GM18868 (cell line): Measurements from ENCODE around the gene PPIA.

Experiments used
- ATAC-seq: cut with Tn5 transposase; IDR thresholded peaks from one replicate; pipeline ENCODE4 v1.9.1; 2021; ENCODE audit warnings: mild to moderate bottlenecking, moderate library complexity; ENCODE audit not compliant: unreplicated experiment

The PPIA gene

DNA sequence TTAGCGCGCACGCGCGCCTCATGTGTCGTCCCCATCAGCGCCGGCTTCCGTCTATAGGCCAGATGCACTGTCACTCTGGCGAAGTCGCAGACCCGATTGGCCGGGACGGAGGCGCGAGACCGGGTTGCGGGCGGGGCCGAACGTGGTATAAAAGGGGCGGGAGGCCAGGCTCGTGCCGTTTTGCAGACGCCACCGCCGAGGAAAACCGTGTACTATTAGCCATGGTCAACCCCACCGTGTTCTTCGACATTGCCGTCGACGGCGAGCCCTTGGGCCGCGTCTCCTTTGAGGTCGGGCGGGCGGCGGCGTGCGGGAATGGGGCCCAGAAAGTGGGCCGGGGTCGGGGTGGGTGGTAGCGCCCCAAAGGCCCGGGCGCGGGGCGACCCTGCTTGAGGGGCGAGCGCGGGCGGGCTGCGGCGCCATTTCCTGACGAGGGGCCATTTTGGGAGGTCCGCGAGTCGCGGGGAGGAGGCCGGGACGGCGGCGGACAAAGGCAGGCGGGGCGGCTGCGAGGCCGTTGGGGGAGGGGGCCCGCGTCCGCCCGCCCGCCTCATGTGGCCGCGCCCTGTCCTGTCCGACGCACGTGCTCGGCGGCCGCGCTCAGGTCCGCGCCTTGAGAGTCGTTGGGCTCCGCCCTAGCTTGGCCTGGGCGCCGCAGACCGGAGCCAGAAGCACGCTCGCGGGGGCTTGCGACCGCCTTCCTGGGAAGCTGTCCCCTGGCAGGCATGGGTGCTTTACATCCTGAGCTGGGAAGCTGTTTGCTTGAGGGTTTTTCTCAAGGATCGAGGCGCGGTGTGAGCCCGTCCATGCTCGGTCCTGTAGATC is at the start of gene PPIA:
Gene PPIA, plus strand, starts transcription at position 178 of the 825 bp plus-strand sequence. Its CDS starts 44 bp downstream, at position 222.
- ATAC-seq = peak; percentile 88

DNA sequence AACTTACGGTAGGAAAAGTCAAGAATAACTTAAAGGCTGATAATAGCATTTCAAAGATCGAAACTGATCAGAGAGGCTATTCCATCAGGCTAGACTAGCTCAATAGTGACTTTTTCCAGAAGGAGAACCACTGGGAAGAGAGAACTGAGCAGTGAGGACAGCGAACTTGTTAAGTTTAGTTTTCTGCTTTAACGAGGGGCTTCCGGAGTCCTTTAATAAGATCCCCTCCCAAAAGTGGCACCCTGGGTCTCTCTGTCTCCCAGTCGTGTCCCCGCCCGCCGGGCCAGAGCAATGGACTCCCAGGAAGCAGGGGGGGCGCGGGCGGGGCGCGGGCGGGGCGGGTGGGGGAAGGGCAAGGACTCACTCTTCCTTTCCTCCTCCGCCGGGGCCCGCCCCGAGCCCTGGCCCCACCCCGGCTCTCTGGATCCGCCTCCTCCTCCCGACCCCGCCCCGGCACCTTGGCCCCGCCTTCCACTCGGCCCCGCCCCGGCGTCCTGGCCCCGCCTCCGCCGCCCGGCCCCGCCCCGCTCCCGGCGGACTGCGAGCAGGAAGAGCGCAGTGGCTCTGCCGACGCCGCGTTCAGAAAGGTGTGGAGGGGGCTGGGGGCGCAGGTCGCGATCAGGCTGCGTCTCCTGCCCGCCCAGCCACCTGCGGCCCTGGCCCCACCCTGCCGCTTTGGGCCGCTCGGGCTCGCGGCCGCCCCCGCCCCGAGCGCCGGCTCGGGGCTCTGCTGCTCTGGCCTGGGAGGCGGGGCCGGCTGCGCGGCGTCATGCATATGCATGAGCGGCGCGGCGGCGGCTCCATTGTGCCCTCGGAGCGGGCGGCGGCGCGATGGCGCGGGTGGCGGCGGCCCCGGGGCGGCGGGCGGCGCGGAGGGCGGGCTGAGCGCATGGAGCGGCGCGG is 48.2 kb upstream of the PPIA start, which contains the start of gene ZMIZ2:
Gene ZMIZ2, plus strand, starts transcription at position 803 of the 903 bp plus-strand sequence. CDS start 7,403 bp downstream, outside the sequence.
- ATAC-seq = peak; percentile 70

DNA sequence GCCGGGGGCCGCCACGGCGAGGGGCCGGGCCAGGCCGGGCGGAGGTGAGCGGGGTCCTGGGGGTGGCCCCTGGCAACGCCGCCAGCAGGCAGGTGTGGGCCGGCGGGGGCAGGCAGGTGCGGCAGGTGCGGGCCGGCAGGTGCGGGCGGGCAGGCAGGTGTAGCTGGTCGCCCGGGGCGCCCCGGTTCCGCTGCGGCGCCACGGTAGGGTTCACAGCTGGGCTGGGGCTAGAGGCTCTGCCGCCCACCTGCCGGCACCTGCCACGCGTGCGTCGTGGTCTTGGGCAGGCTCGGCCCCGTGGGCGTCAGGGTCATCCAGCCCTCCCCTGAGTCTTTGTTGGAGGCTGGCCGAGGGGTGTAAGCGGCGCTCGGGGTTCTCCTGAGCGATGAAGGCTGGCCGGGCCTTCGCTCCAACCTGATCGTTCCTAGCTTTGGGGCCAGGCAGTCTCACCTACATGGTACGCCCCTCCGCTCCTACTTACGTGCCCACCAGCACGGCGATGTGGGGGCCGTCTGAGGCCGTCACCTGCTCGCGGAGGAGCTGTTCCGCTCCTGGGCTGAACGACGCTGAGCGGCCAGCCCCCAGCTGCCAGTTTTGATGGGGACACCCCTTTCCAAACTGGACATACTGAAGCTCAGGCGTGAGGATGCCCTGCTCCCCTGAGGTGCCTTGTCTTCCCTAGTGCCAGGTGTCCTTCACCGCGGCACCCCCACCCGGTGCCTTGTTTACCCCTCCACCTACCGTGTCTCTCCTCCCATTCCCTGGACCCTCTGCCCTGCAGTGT is 47.3 kb upstream of the PPIA start:
- no peak for ATAC-seq

- ATAC-seq = no peak
Observed at GRCh38 chr7:44749992-44750391, 46.5 kb upstream of the PPIA start.

DNA sequence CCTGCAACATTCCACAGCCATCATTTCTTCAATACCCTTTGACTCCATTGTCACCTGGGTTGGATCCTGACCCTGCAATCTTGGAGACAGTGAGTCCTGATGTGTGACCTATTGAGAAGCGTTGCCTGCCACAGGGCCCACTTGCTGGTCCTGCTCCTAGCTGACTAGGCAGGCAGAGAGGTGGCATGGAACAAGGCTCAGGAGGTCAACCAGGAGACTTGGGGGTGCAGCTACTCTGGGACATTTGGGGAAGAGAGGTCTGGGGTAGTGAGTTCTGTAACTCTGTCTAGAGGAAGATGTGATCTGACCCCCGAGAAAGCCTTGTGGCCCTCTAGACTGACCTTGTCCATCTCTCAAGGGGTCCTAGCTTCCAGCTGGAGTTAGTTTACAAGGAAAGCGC is 46.1 kb upstream of the PPIA start:
- no peak for ATAC-seq

- peak; percentile 74 for ATAC-seq
Observed at GRCh38 chr7:44750921-44751571, 45.4 kb upstream of the PPIA start.

GRCh38 chr7:44752822-44753221 is 43.7 kb upstream of the PPIA start:
- no peak for ATAC-seq

DNA sequence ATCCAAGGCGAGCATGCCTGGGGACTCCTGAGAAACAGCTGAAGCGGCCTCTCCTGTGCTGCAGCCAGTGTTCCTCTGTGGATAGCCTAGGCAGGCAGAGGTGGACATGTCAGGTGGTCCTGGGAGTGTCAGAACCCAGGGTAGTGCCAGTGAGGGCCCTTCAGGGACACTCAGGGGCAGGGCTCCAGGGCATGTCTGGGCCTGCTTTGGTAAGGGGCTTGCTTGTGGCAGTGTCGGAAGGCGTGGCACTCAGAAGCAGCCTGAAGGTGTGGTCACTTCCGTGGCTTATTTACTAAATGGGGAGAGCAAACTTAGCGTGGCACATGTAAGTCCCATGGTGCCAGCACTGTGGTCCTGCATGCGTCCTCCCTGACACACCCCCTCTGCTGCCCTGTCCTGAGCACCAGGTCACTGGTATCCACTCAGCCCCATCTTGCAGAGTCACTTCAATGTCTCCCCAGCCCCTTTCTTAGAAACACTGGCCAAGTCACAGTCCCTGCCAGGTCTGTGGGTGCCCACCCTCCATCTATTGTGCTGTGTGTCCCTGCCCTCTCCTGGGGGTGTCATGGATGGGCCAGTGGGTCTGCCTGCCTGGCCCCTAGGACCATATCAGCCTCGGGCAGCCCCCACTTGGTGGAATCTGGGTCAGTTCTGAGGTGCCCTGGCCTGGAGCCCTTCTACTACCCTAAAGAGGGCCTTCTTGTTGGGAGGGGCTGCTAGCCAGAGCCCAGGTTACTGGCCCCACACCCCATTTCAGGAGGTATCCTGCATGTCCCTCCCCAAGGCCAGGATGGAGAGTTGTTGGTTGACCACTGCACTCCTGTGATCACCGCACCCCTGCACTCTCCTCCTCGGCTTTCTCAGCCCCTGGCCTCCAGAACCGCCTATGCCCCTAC is 41.4 kb upstream of the PPIA start:
- no peak for ATAC-seq

DNA sequence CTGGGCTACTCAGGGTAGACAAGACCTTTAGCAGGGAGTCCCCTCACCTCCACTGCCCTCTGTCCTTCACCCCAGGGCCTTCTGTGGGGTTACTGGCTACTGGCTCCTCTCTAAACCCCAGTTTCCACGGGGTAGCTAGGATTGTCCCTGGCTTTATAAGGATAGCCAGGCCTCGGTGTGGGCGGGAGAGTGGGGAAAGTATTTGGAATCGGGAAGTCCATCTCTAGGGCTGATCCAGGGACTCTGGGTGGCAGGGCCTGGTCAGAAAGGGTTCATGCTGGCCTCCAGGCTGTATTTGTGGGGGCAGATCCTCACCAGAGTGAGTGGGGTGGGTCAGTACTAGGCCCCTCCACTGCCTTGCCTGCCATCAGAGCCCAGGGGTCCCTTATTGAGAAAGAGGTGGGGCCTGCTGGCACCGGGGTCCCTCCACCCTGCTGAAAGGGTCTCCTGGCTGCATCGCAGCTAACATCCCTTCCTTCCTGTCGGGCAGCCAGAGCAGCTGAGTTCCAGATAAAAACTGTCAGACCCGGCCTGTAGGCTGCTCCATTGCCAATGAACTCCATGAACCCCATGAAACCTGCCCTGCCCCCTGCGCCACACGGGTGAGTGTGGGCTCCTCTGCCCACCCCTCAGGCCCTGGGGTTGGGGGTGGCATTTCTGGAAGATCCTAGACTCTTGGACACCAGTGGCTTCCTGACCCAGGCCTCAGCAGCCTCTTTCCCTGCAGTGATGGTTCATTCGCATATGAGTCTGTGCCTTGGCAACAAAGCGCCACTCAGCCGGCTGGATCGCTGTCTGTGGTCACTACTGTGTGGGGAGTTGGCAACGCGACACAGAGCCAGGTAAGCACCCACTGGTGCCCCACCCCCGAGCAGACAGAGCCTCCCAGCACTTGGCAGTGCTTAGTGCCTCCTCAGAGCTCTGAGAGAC is 40.5 kb upstream of the PPIA start:
- ATAC-seq = no peak

DNA sequence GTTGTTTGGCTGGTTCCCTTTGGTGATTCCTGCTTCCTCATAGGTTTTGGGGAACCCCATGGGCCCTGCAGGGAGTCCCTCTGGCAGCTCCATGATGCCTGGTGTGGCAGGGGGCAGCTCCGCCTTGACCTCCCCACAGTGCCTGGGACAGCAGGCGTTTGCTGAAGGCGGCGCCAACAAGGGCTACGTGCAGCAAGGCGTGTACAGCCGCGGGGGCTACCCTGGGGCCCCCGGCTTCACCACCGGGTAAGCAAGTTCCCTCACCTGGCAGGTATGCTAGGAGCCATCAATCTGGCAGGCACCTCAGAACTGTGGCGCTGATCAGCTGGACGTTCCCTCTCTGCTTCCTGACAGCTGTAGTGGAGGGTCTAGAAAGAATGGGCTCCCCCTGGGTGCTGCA is 39.6 kb upstream of the PPIA start:
- ATAC-seq = no peak

DNA sequence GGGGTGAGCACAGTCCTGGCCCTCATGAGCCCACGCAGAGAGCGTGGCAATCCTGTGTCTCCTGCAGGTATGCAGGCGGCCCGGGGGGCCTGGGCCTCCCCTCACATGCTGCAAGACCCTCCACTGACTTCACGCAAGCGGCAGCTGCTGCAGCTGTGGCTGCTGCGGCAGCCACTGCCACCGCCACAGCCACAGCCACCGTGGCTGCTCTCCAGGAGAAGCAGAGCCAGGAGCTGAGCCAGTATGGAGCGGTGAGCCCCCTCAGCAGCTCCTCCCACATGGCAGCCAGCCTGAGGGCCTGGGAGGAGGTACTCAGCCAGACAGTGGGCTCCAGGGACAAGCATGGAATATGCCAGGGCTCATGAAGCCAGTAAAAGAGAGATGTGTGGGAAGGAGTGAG is 39.2 kb upstream of the PPIA start:
- ATAC-seq = no peak

DNA sequence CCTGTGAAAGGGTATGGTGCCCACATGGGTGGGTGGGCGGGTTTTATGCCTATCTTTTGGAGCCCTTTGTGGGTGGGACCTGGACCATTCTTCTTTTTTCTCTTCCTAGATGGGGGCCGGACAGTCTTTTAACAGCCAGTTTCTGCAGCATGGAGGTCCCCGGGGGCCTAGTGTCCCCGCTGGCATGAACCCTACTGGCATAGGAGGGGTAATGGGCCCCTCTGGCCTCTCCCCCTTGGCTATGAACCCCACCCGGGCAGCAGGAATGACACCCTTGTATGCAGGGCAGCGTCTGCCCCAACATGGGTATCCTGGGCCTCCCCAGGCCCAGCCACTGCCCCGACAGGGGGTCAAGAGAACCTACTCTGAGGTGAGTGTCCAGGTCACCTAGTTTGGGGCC is 38.7 kb upstream of the PPIA start:
- ATAC-seq = no peak

DNA sequence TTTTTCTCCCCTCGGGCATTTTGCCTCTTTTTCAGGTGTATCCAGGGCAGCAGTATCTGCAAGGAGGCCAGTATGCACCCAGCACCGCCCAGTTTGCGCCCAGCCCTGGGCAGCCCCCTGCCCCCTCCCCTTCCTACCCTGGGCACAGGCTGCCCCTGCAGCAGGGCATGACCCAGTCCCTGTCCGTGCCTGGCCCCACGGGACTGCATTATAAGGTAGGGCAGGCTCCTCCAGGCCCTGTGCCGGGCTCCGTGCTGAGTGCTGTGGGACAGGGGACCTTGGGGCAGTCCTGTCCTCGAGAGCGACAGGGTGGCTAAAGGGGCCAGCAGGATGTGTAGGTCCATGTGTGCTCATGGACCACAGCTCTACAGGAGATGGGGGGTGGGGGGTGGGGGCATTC is 37.2 kb upstream of the PPIA start:
- no peak for ATAC-seq

DNA sequence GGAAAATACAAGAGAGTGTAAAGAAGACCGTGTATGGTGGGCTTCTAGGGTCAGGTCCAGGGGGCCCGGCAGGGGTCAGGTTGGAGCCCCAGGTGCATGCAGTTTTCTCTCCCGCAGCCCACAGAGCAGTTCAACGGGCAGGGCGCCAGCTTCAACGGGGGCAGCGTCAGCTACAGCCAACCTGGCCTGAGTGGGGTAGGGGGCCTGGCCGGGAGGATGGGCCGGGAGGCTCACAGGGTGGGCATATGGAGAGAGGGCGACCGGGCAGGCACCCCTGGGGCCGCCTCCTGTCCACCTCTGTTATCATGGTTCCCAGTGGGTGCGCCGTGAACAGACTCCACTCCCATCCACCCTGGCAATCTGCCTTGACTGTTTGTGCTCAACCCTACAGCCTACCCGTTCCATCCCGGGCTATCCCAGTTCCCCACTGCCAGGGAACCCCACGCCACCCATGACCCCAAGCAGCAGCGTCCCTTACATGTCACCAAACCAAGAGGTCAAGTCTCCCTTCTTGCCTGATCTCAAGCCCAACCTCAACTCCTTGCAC is 36.4 kb upstream of the PPIA start:
- no peak for ATAC-seq

DNA sequence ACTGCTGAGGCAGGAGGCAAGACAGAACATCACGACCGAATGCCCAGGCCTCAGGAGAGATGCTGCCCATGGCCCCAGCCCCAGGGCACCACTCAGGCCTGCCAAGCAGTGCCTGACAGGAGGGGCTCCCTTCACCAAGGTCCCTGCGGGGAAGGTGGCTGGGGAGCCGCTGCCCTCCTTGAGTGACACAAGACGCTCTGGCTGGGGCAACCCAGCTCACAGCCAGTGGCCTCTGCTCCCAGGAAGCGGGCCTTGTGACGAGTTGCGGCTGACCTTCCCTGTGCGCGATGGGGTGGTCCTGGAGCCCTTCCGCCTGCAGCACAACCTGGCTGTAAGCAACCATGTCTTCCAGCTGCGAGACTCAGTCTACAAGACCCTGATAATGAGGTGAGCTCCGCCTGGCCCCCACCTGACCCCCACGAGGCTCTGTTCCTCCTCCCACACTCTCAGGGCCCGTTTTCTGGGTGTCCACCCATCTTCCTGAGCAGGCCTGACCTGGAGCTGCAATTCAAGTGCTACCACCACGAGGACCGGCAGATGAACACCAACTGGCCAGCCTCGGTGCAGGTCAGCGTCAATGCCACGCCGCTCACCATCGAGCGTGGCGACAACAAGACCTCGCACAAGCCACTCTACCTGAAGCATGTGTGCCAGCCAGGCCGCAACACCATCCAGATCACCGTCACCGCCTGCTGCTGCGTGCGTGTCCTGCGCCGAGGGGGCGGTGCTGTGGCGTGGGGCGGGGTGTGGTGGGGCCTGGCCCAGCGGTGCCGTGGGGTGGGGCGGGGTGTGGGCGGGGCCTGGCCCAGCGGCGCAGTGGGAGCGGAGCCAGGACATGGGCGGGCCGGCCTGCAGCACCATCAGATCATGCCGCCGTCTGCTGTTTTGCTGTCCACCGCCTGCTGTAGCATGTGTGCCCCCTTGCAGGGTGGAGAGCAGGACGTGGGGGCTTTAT is 35.0 kb upstream of the PPIA start:
- ATAC-seq = no peak

DNA sequence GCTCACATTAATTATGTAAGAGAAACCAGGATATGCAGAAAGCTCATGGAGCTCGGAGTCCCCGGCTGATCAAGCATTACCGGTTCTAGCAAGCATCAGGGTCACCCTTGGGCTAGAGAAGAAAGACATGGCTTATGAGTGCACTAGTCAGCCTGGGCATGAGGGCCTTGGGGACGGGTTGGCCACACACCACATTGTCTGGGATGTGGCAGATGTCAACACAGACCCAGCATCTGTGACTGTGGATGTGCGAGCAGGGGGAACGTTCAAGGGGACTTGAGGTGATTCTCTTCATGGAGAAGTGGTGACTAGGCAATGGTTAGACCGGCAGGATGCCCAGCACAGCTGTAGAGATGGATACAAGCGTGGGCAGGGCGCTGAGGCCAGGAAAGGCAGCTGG is 34.2 kb upstream of the PPIA start:
- no peak for ATAC-seq
